ENCODE results near the gene EED.

The EED gene

GRCh38 chr11:86274999-86275398, 30.4 kb downstream of the EED start:
- no peak overlapping the region for H3K4me3 ChIP-seq (replicated peaks; ENCODE audit: low read depth, low read length)
- no peak for DNase-seq (ENCODE audit: low read depth)
- no peak for TF ChIP-seq CTCF (IDR thresholded peaks at IDR 0.05; ENCODE audit: low read length, missing control alignments)

GRCh38 chr11:86275493-86276370, 31.2 kb downstream of the EED start:
- no peak for DNase-seq (ENCODE audit: low read depth)
- TF ChIP-seq CTCF (IDR thresholded peaks at IDR 0.05; ENCODE audit: low read length, missing control alignments), result no peak
- no peak overlapping the region for H3K4me3 ChIP-seq (replicated peaks; ENCODE audit: low read depth, low read length)

GRCh38 chr11:86277741-86278140, 33.2 kb downstream of the EED start:
- H3K4me3 ChIP-seq (replicated peaks; ENCODE audit: low read depth, low read length), result no peak overlapping the region
- no peak for DNase-seq (ENCODE audit: low read depth)
- no peak for TF ChIP-seq CTCF (IDR thresholded peaks at IDR 0.05; ENCODE audit: low read length, missing control alignments)

DNA sequence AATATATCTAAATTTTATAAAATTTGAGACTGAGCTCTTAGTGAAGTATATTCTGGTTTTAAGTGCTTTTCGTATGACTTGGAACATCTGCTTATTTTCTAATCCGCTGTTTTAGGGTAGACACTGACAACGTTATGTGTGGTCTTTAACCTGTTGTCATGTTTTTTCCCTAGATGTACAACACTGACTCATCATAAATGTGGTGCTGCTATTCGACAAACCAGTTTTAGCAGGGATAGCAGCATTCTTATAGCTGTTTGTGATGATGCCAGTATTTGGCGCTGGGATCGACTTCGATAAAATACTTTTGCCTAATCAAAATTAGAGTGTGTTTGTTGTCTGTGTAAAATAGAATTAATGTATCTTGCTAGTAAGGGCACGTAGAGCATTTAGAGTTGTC, 33.7 kb downstream of the EED start:
- DNase-seq (ENCODE audit: low read depth), result no peak
- TF ChIP-seq CTCF (IDR thresholded peaks at IDR 0.05; ENCODE audit: low read length, missing control alignments), result no peak
- no peak overlapping the region for H3K4me3 ChIP-seq (replicated peaks; ENCODE audit: low read depth, low read length)

- DNase-seq (ENCODE audit: low read depth), result no peak
- no peak overlapping the region for H3K4me3 ChIP-seq (replicated peaks; ENCODE audit: low read depth, low read length)
- TF ChIP-seq CTCF (IDR thresholded peaks at IDR 0.05; ENCODE audit: low read length, missing control alignments), result no peak
Measured at GRCh38 chr11:86279747-86280146, 35.2 kb downstream of the EED start.

DNA sequence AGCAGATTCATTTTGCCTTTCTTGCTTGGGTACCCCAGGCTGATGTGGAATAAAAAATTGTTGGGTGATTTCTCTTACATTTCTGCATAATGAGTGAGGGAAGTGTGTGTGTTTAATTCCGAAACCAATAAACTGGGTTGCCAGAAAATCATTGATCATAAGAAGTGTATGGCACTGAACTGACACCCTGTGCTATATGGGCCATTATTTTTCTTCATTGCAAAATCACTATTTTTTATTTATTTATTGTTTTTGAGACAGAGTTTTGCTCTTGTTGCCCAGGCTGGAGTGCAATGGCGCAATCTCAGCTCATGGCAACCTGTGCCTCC, 42.9 kb downstream of the EED start:
- TF ChIP-seq CTCF (IDR thresholded peaks at IDR 0.05; ENCODE audit: low read length, missing control alignments), result no peak
- no peak for DNase-seq (ENCODE audit: low read depth)
- H3K4me3 ChIP-seq (replicated peaks; ENCODE audit: low read depth, low read length), result no peak overlapping the region
